HCT116 (cell line): ENCODE data around the gene MRE11.

ENCODE experiments used
- CTCF ChIP-seq, 3 experiments: fragments of 200-600 bp in 1 of 3; sonication (generic) in 1 of 3; IDR thresholded peaks in 2 of 3; conservative IDR thresholded peaks in 1 of 3; 2 replicates each; pipeline ENCODE4 v1.5.1; 2012 to 2017; ENCODE audit warnings: low read depth in 2 of 3, low read length in 2 of 3, antibody characterized with exemption in 1 of 3, borderline replicate concordance in 1 of 3, control low read depth in 1 of 3, mild to moderate bottlenecking in 1 of 3, mixed read lengths in 1 of 3, mixed run types in 1 of 3, moderate library complexity in 1 of 3; ENCODE audit not compliant: insufficient read depth in 1 of 3
- EZH2phosphoT487 ChIP-seq: fragments of 200-600 bp; IDR thresholded peaks from 2 replicates; pipeline ENCODE4 v1.6.1; 2018; ENCODE audit warnings: antibody characterized with exemption, borderline replicate concordance
- JUND ChIP-seq: IDR thresholded peaks from 2 replicates; pipeline ENCODE4 v1.6.1; 2012
- POLR2A ChIP-seq: IDR thresholded peaks from 2 replicates; pipeline ENCODE4 v1.7.0; 2011; ENCODE audit warnings: borderline replicate concordance; ENCODE audit not compliant: insufficient read depth, insufficient read length; ENCODE audit errors: extremely low read depth
- RAD21 ChIP-seq: IDR thresholded peaks from 2 replicates; pipeline ENCODE4 v1.6.1; 2012; ENCODE audit warnings: low read depth, mild to moderate bottlenecking

- no peak for TF ChIP-seq CTCF (IDR thresholded peaks at IDR 0.05 in 2 of 3, conservative IDR thresholded peaks at IDR 0.05 in 1 of 3; ENCODE audit: borderline replicate concordance in 1 of 3, insufficient read depth in 1 of 3, low read depth in 2 of 3, low read length in 2 of 3)
- no peak for TF ChIP-seq JUND
- TF ChIP-seq POLR2A, result no peak
- no peak for TF ChIP-seq EZH2phosphoT487
- TF ChIP-seq RAD21, result no peak
These were observed 40.7 kb downstream of the MRE11 start for GRCh38 chr11:94452988-94453387.
